Activated T-cell treated with anti-CD3 and anti-CD28 coated beads for 24 hours (primary cell): ENCODE measurements around the gene HSPA4L.

Experiments used
- DNase-seq: peaks from one replicate; pipeline ENCODE4 v3.0.0-alpha.2; 2020; ENCODE audit warnings: low read depth

HSPA4L gene

GRCh38 chr4:127870281-127870680 lies 88.2 kb downstream of the HSPA4L start:
- no peak for DNase-seq

GRCh38 chr4:127870688-127871087 lies 88.6 kb downstream of the HSPA4L start:
- no peak for DNase-seq

GRCh38 chr4:127875791-127876190 lies 93.7 kb downstream of the HSPA4L start:
- no peak for DNase-seq

- peak; percentile 93 for DNase-seq
Observed at GRCh38 chr4:127880763-127881562, 98.8 kb downstream of the HSPA4L start, which contains the start of gene PLK4. Gene PLK4, plus strand, starts transcription at chr4:127880893. Its CDS starts 242 bp downstream, at chr4:127881135.

GRCh38 chr4:127881563-127881864 lies 99.4 kb downstream of the HSPA4L start:
- no peak for DNase-seq

GRCh38 chr4:127888559-127888958 lies 106.4 kb downstream of the HSPA4L start:
- no peak for DNase-seq

GRCh38 chr4:127889903-127890302 lies 107.8 kb downstream of the HSPA4L start:
- no peak for DNase-seq
